ENCODE measurements around the gene TERT. TPM values are rescaled to one million over a fixed set of nuclear protein-coding genes. Genes with fewer than 3 reads are reported as not detected.

The TERT gene
- total RNA-seq, 1 experiment from 2014 or later, result 0.80 TPM

- Histone ChIP-seq H4K20me1 (ENCODE audit: low read length) (no peaks in the 10 kb centered on the region), H2AFZ (ENCODE audit: low read length) (no peak overlapping the region), H3K9ac (ENCODE audit: low read length) (no peak overlapping the region), H3F3A (ENCODE audit: low read length, unreplicated experiment) (no peaks in the 10 kb centered on the region), H3K4me1 (ENCODE audit: insufficient read depth, low read length) (no peaks in the 10 kb centered on the region), H3K4me2 (ENCODE audit: low read length) (no peak overlapping the region), H3K9me2 (replicated peaks; ENCODE audit: low read length) (no peaks in the 10 kb centered on the region), H3K27ac (ENCODE audit: low read length) (no peak overlapping the region), H3K4me3 (ENCODE audit: low read length) (no peak overlapping the region), H3K9me3 (ENCODE audit: low read length) (no peaks in the 10 kb centered on the region), H3K79me2 (ENCODE audit: low read length) (no peaks in the 10 kb centered on the region), H3K36me3 (ENCODE audit: low read depth, low read length) (no peaks in the 10 kb centered on the region), H3K27me3 (ENCODE audit: low read length) (no peaks in the 10 kb centered on the region)
- CTCF ChIA-PET, result no interaction called here
- BruUV-seq (replicated peaks), result no TSS peak
- intact Hi-C loops (cut with micrococcal nuclease), result no loop called here
- no peak for ATAC-seq
- POLR2A ChIA-PET (ENCODE audit: unreplicated experiment), result no interaction called here
- TF ChIP-seq EZH2phosphoT487 (IDR thresholded peaks at IDR 0.05; ENCODE audit: borderline replicate concordance, low read length) (no peak), EZH2 (IDR thresholded peaks at IDR 0.05; ENCODE audit: low read length, unreplicated experiment) (no peak)
- TF ChIP-seq, protein P1, sequence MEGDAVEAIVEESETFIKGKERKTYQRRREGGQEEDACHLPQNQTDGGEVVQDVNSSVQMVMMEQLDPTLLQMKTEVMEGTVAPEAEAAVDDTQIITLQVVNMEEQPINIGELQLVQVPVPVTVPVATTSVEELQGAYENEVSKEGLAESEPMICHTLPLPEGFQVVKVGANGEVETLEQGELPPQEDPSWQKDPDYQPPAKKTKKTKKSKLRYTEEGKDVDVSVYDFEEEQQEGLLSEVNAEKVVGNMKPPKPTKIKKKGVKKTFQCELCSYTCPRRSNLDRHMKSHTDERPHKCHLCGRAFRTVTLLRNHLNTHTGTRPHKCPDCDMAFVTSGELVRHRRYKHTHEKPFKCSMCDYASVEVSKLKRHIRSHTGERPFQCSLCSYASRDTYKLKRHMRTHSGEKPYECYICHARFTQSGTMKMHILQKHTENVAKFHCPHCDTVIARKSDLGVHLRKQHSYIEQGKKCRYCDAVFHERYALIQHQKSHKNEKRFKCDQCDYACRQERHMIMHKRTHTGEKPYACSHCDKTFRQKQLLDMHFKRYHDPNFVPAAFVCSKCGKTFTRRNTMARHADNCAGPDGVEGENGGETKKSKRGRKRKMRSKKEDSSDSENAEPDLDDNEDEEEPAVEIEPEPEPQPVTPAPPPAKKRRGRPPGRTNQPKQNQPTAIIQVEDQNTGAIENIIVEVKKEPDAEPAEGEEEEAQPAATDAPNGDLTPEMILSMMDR (conservative IDR thresholded peaks at IDR 0.05; ENCODE audit: low read depth, low read length), result no peak
- DNase-seq, result no peak
These were observed 23.6 kb downstream of the TERT start for GRCh38 chr5:1270933-1271914.

- no peak for DNase-seq
- no peak for ATAC-seq
- H3K9me3 ChIP-seq (ENCODE audit: low read length), result no peaks in the 10 kb centered on the region
- no peaks in the 10 kb centered on the region for H3K36me3 ChIP-seq (ENCODE audit: low read depth, low read length)
- no peak overlapping the region for H3K4me3 ChIP-seq (ENCODE audit: low read length)
- BruUV-seq (replicated peaks), result no TSS peak
- no peak overlapping the region for H3K9ac ChIP-seq (ENCODE audit: low read length)
- H3K27ac ChIP-seq (ENCODE audit: low read length), result no peak overlapping the region
- ChIA-PET POLR2A (ENCODE audit: unreplicated experiment) (no interaction called here), CTCF (no interaction called here)
- intact Hi-C loops (cut with micrococcal nuclease), result no loop called here
- H3K27me3 ChIP-seq (ENCODE audit: low read length), result no peaks in the 10 kb centered on the region
- H3K4me2 ChIP-seq (ENCODE audit: low read length), result no peak overlapping the region
- H3K79me2 ChIP-seq (ENCODE audit: low read length), result no peaks in the 10 kb centered on the region
- H4K20me1 ChIP-seq (ENCODE audit: low read length), result no peaks in the 10 kb centered on the region
- H3K4me1 ChIP-seq (ENCODE audit: insufficient read depth, low read length), result no peaks in the 10 kb centered on the region
- no peaks in the 10 kb centered on the region for H3K9me2 ChIP-seq (replicated peaks; ENCODE audit: low read length)
- H3F3A ChIP-seq (ENCODE audit: low read length, unreplicated experiment), result no peaks in the 10 kb centered on the region
- H2AFZ ChIP-seq (ENCODE audit: low read length), result no peak overlapping the region
- TF ChIP-seq, protein P1 (conservative IDR thresholded peaks at IDR 0.05; ENCODE audit: low read depth, low read length), result no peak
- no peak for TF ChIP-seq EZH2 (IDR thresholded peaks at IDR 0.05; ENCODE audit: low read length, unreplicated experiment)
- TF ChIP-seq EZH2phosphoT487 (IDR thresholded peaks at IDR 0.05; ENCODE audit: borderline replicate concordance, low read length), result no peak
These were observed 24.4 kb downstream of the TERT start for GRCh38 chr5:1270426-1270825.

GRCh38 chr5:1268666-1269065, 26.2 kb downstream of the TERT start:
- no peaks in the 10 kb centered on the region for H3K36me3 ChIP-seq (ENCODE audit: low read depth, low read length)

More at GRCh38 chr5:1268666-1269065, 26.2 kb downstream of the TERT start:
- no peaks in the 10 kb centered on the region for H4K20me1 ChIP-seq (ENCODE audit: low read length)
- H3K79me2 ChIP-seq (ENCODE audit: low read length), result no peaks in the 10 kb centered on the region
- intact Hi-C loops (cut with micrococcal nuclease), result no loop called here
- H2AFZ ChIP-seq (ENCODE audit: low read length), result no peak overlapping the region
- H3F3A ChIP-seq (ENCODE audit: low read length, unreplicated experiment), result no peaks in the 10 kb centered on the region
- no peak overlapping the region for H3K4me2 ChIP-seq (ENCODE audit: low read length)
- no peak for ATAC-seq
- no peak for DNase-seq
- no peak overlapping the region for H3K27ac ChIP-seq (ENCODE audit: low read length)
- H3K9me2 ChIP-seq (replicated peaks; ENCODE audit: low read length), result no peaks in the 10 kb centered on the region
- CTCF ChIA-PET, result no interaction called here
- BruUV-seq (replicated peaks), result no TSS peak
- H3K9me3 ChIP-seq (ENCODE audit: low read length), result no peaks in the 10 kb centered on the region
- H3K9ac ChIP-seq (ENCODE audit: low read length), result no peak overlapping the region
- no peak overlapping the region for H3K4me3 ChIP-seq (ENCODE audit: low read length)
- no peaks in the 10 kb centered on the region for H3K4me1 ChIP-seq (ENCODE audit: insufficient read depth, low read length)
- TF ChIP-seq, protein P1 (conservative IDR thresholded peaks at IDR 0.05; ENCODE audit: low read depth, low read length), result no peak
- TF ChIP-seq EZH2 (IDR thresholded peaks at IDR 0.05; ENCODE audit: low read length, unreplicated experiment) (no peak), EZH2phosphoT487 (IDR thresholded peaks at IDR 0.05; ENCODE audit: borderline replicate concordance, low read length) (no peak)
- no peaks in the 10 kb centered on the region for H3K27me3 ChIP-seq (ENCODE audit: low read length)
- POLR2A ChIA-PET (ENCODE audit: unreplicated experiment), result no interaction called here

Data from PC-3 (cell line).